Measurements from ENCODE around the gene HSD17B7.

HSD17B7 gene

DNA sequence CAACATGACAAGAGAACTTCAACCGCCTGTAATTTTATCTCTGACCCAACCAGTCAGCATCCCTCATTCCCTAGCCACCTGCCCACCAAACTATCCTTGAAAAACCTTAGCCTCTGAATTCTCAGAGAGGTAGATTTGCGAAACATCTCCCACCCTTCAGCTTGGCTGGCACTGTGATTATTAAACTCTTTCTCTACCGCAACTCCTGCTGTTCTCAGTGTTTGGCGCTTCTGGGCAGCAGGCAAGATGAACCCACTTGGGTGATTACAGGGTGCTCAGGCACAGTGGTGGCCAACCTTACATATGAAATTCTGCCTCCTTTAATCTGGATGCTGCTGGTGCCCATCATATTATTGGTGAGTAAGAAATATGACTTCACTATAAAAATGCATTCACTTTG lies 48.4 kb downstream of the HSD17B7 start:
- Histone ChIP-seq H3K27me3 (ENCODE audit: control insufficient read depth in 1 of 2, insufficient read depth in 2 of 2, low read length in 2 of 2) (no peaks in the 10 kb centered on the region), H3K27ac (ENCODE audit: low read depth, low read length) (no peak overlapping the region), H3K9me3 (ENCODE audit: control insufficient read depth in 1 of 2, low read length in 2 of 2) (peaks cover 8 to 9% of the 10 kb centered on the region in 2 donors), H3K4me1 (ENCODE audit: control insufficient read depth in 1 of 2, insufficient read depth in 2 of 2, low read length in 2 of 2) (no peaks in the 10 kb centered on the region), H3K9ac (ENCODE audit: low read depth in 1 of 2, low read length in 2 of 2) (no peak overlapping the region), H3K36me3 (ENCODE audit: control insufficient read depth in 1 of 2, insufficient read depth in 2 of 2, low read length in 2 of 2) (no peaks in the 10 kb centered on the region), H3K4me3 (ENCODE audit: low read depth in 1 of 2, low read length in 2 of 2) (no peak overlapping the region)

GRCh38 chr1:162840250-162840839 lies 49.8 kb downstream of the HSD17B7 start:
- H3K4me1 ChIP-seq (ENCODE audit: control insufficient read depth in 1 of 2, insufficient read depth in 2 of 2, low read length in 2 of 2): no peaks in the 10 kb centered on the region
- H3K27ac ChIP-seq (ENCODE audit: low read depth, low read length): no peak overlapping the region
- no peak overlapping the region for H3K4me3 ChIP-seq (ENCODE audit: low read depth in 1 of 2, low read length in 2 of 2)
- peaks cover 8 to 9% of the 10 kb centered on the region in 2 donors for H3K9me3 ChIP-seq (ENCODE audit: control insufficient read depth in 1 of 2, low read length in 2 of 2)
- no peaks in the 10 kb centered on the region for H3K27me3 ChIP-seq (ENCODE audit: control insufficient read depth in 1 of 2, insufficient read depth in 2 of 2, low read length in 2 of 2)
- H3K36me3 ChIP-seq (ENCODE audit: control insufficient read depth in 1 of 2, insufficient read depth in 2 of 2, low read length in 2 of 2): no peaks in the 10 kb centered on the region
- H3K9ac ChIP-seq (ENCODE audit: low read depth in 1 of 2, low read length in 2 of 2): no peak overlapping the region

- Histone ChIP-seq H3K36me3 (ENCODE audit: control insufficient read depth in 1 of 2, insufficient read depth in 2 of 2, low read length in 2 of 2) (no peaks in the 10 kb centered on the region), H3K9ac (ENCODE audit: low read depth in 1 of 2, low read length in 2 of 2) (no peak overlapping the region), H3K27me3 (ENCODE audit: control insufficient read depth in 1 of 2, insufficient read depth in 2 of 2, low read length in 2 of 2) (no peaks in the 10 kb centered on the region), H3K27ac (ENCODE audit: low read depth, low read length) (no peak overlapping the region), H3K4me3 (ENCODE audit: low read depth in 1 of 2, low read length in 2 of 2) (no peak overlapping the region), H3K9me3 (ENCODE audit: control insufficient read depth in 1 of 2, low read length in 2 of 2) (peaks cover 2 to 3% of the 10 kb centered on the region in 2 donors), H3K4me1 (ENCODE audit: control insufficient read depth in 1 of 2, insufficient read depth in 2 of 2, low read length in 2 of 2) (no peaks in the 10 kb centered on the region)
Observed at GRCh38 chr1:162844153-162844552, 53.7 kb downstream of the HSD17B7 start.

- Histone ChIP-seq H3K9me3 (ENCODE audit: control insufficient read depth in 1 of 2, low read length in 2 of 2) (no peaks in the 10 kb centered on the region), H3K36me3 (ENCODE audit: control insufficient read depth in 1 of 2, insufficient read depth in 2 of 2, low read length in 2 of 2) (no peaks in the 10 kb centered on the region), H3K27ac (ENCODE audit: low read depth, low read length) (no peak overlapping the region), H3K27me3 (ENCODE audit: control insufficient read depth in 1 of 2, insufficient read depth in 2 of 2, low read length in 2 of 2) (no peaks in the 10 kb centered on the region), H3K4me1 (ENCODE audit: control insufficient read depth in 1 of 2, insufficient read depth in 2 of 2, low read length in 2 of 2) (no peaks in the 10 kb centered on the region), H3K9ac (ENCODE audit: low read depth in 1 of 2, low read length in 2 of 2) (no peak overlapping the region), H3K4me3 (ENCODE audit: low read depth in 1 of 2, low read length in 2 of 2) (no peak overlapping the region)
Observed at GRCh38 chr1:162846256-162847212, 56.0 kb downstream of the HSD17B7 start.

DNA sequence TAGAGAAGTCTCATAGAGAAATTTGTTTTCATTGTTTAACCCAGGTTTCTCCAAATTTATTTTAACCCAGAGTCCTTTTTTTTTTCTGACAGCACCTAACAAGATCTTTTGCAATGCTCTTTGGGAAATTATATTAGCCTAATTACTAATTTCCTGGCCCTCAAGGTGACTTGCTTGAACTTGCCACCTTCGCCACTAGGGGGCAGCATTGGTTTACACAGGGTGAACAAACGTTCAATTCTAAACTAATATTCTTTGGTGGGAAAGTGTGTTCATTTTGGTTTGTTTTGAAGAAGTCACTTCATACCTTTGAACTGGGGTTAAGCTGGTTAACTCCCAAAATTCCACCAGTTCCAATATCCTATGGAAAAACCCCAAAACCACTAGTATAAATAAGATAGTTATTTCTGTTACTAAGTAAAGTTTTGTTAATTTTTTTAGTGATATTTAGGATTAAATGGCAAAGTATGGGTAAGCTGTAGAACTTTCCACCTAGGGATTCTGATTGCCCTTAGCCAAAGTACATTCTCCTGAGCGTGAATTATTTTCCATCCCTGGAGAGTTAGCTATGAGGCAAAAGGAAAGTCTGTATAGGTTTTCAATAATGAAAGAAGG lies 57.4 kb downstream of the HSD17B7 start:
- Histone ChIP-seq H3K36me3 (ENCODE audit: control insufficient read depth in 1 of 2, insufficient read depth in 2 of 2, low read length in 2 of 2) (no peaks in the 10 kb centered on the region), H3K9me3 (ENCODE audit: control insufficient read depth in 1 of 2, low read length in 2 of 2) (no peaks in the 10 kb centered on the region), H3K27me3 (ENCODE audit: control insufficient read depth in 1 of 2, insufficient read depth in 2 of 2, low read length in 2 of 2) (no peaks in the 10 kb centered on the region), H3K4me3 (ENCODE audit: low read depth in 1 of 2, low read length in 2 of 2) (no peak overlapping the region), H3K4me1 (ENCODE audit: control insufficient read depth in 1 of 2, insufficient read depth in 2 of 2, low read length in 2 of 2) (no peaks in the 10 kb centered on the region), H3K27ac (ENCODE audit: low read depth, low read length) (no peak overlapping the region), H3K9ac (ENCODE audit: low read depth in 1 of 2, low read length in 2 of 2) (no peak overlapping the region)

DNA sequence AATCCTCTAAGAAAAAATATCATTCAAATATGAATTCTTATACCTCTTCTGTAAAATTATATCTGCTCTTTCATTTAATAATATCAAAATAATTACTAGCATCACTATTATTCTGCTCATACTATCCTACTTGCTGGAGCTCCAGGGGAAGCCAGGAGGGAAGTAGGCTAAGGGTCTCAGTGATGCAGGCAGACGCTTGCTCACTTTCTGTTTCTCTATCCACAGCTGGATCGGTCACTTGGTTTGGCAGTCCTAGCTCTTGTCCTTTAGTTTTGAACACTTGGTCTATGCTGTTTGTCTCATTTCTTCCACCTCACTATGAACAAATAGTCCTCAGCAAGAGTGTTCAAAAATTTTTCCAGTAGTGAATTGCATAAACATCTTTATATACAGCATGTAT lies 59.2 kb downstream of the HSD17B7 start:
- Histone ChIP-seq H3K9me3 (ENCODE audit: control insufficient read depth in 1 of 2, low read length in 2 of 2) (no peaks in the 10 kb centered on the region), H3K4me3 (ENCODE audit: low read depth in 1 of 2, low read length in 2 of 2) (no peak overlapping the region), H3K27ac (ENCODE audit: low read depth, low read length) (no peak overlapping the region), H3K4me1 (ENCODE audit: control insufficient read depth in 1 of 2, insufficient read depth in 2 of 2, low read length in 2 of 2) (no peaks in the 10 kb centered on the region), H3K36me3 (ENCODE audit: control insufficient read depth in 1 of 2, insufficient read depth in 2 of 2, low read length in 2 of 2) (no peaks in the 10 kb centered on the region), H3K9ac (ENCODE audit: low read depth in 1 of 2, low read length in 2 of 2) (no peak overlapping the region), H3K27me3 (ENCODE audit: control insufficient read depth in 1 of 2, insufficient read depth in 2 of 2, low read length in 2 of 2) (no peaks in the 10 kb centered on the region)

DNA sequence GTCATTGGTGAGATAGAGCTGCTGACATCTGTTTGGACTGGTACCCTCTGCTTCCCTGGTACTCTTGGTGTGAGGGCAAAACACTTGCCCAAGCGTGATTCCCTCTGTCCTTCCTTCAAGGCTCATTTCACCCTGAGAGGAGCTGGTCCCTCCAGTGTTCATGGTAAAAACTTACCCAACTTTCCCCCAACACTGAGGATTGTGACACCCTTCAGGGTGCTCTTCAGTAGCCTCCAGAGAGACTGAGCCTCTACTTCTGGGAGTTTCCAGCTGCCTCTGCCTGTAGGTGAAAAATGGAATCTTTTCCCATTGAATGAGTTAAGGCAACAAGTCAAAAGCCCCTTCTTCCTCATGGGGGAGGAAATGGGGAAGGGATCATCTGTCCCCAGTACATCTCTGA lies 60.8 kb downstream of the HSD17B7 start:
- Histone ChIP-seq H3K36me3 (ENCODE audit: control insufficient read depth in 1 of 2, insufficient read depth in 2 of 2, low read length in 2 of 2) (no peaks in the 10 kb centered on the region), H3K4me3 (ENCODE audit: low read depth in 1 of 2, low read length in 2 of 2) (no peak overlapping the region), H3K9ac (ENCODE audit: low read depth in 1 of 2, low read length in 2 of 2) (no peak overlapping the region), H3K4me1 (ENCODE audit: control insufficient read depth in 1 of 2, insufficient read depth in 2 of 2, low read length in 2 of 2) (no peaks in the 10 kb centered on the region), H3K27me3 (ENCODE audit: control insufficient read depth in 1 of 2, insufficient read depth in 2 of 2, low read length in 2 of 2) (no peaks in the 10 kb centered on the region), H3K9me3 (ENCODE audit: control insufficient read depth in 1 of 2, low read length in 2 of 2) (no peaks in the 10 kb centered on the region), H3K27ac (ENCODE audit: low read depth, low read length) (no peak overlapping the region)

DNA sequence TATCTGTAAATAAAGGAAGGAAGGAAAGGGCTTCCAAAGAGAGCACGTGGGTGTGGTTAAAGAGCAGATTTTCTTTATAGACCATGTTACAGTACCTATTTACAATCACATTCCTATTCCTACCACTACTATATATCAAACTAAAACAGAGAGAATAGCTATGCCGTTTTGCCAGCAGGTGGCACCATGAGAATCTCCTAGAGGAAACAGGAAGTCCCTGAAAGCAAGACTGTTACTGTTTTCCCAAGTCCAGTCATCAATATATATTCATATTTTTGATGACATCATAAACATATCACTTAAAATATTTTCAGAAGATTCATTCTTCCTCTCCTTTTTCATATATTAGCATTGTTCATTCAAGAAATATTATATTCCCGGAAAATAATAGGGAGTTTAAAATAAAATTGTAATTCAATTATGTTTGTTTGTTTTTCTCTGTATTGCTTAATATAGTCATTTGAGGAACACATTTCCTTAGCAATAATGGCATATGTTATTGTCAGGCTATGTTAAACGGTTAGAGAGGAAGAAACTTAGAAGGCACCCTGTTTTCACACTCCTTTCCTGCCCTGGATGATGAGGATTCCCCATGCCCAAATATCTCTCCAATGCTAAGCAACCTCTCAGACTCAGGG lies 63.9 kb downstream of the HSD17B7 start:
- H3K9me3 ChIP-seq (ENCODE audit: control insufficient read depth in 1 of 2, low read length in 2 of 2): no peaks in the 10 kb centered on the region
- H3K4me3 ChIP-seq (ENCODE audit: low read depth in 1 of 2, low read length in 2 of 2): no peak overlapping the region
- H3K9ac ChIP-seq (ENCODE audit: low read depth in 1 of 2, low read length in 2 of 2): no peak overlapping the region
- H3K27me3 ChIP-seq (ENCODE audit: control insufficient read depth in 1 of 2, insufficient read depth in 2 of 2, low read length in 2 of 2): no peaks in the 10 kb centered on the region
- no peaks in the 10 kb centered on the region for H3K4me1 ChIP-seq (ENCODE audit: control insufficient read depth in 1 of 2, insufficient read depth in 2 of 2, low read length in 2 of 2)
- no peaks in the 10 kb centered on the region for H3K36me3 ChIP-seq (ENCODE audit: control insufficient read depth in 1 of 2, insufficient read depth in 2 of 2, low read length in 2 of 2)
- H3K27ac ChIP-seq (ENCODE audit: low read depth, low read length): no peak overlapping the region

- Histone ChIP-seq H3K27me3 (ENCODE audit: control insufficient read depth in 1 of 2, insufficient read depth in 2 of 2, low read length in 2 of 2) (no peaks in the 10 kb centered on the region), H3K9ac (ENCODE audit: low read depth in 1 of 2, low read length in 2 of 2) (no peak overlapping the region), H3K4me3 (ENCODE audit: low read depth in 1 of 2, low read length in 2 of 2) (no peak overlapping the region), H3K9me3 (ENCODE audit: control insufficient read depth in 1 of 2, low read length in 2 of 2) (no peaks in the 10 kb centered on the region), H3K36me3 (ENCODE audit: control insufficient read depth in 1 of 2, insufficient read depth in 2 of 2, low read length in 2 of 2) (no peaks in the 10 kb centered on the region), H3K27ac (ENCODE audit: low read depth, low read length) (no peak overlapping the region), H3K4me1 (ENCODE audit: control insufficient read depth in 1 of 2, insufficient read depth in 2 of 2, low read length in 2 of 2) (no peaks in the 10 kb centered on the region)
Observed at GRCh38 chr1:162855461-162856150, 65.1 kb downstream of the HSD17B7 start.
